HCEC 1CT (cell line): ENCODE measurements around the gene SRRM1.
"Not testable (repeated sequence)": the region's sequence is repeated elsewhere in the genome, so short reads cannot be mapped to it uniquely, and the experiment has no call there.

Experiments used
- DNase-seq: peaks from one replicate; pipeline ENCODE4 v3.0.0-alpha.2; 2017

The SRRM1 gene

DNA sequence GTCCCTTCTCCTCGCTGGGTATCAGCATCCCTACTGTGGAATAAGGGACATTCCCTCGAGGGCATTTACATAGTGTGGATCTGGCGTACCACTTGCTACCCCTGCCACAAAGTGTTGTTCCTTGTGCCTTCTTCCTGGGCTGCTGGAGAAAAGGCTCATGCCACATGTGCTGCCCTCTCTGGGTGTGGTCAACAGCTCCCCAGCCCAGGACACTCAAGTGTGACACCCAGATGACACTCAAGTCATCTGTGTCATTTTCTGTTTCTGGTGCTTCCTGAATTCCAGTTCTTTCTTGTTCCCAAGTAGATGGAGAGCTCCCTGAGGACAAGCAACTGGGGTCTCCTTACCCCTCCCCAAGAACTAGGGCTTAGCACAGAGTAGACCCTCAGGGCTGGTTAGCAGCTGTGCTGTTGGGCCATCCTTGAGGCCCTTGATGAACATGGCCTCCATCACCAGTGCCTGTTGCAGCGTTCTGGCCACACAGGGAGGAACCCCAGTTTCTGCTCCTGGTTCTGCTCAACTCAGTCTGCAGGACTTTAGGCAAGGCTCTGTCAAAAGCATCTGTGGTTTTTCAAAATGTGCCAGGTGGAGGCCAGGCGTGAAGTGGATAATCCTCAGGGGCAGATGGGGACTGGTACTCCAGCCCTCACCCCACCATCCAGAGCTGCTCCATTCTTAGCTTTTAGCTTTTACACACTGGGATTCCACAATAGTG lies 53.1 kb downstream of the SRRM1 start:
- DNase-seq: no peak

GRCh38 chr1:24696756-24697330 lies 53.7 kb downstream of the SRRM1 start:
- no peak for DNase-seq

GRCh38 chr1:24697453-24698001 lies 54.4 kb downstream of the SRRM1 start:
- not testable (repeated sequence) for DNase-seq

- not testable (repeated sequence) for DNase-seq
Observed at GRCh38 chr1:24698326-24698725, 55.2 kb downstream of the SRRM1 start.

GRCh38 chr1:24699628-24700027 lies 56.5 kb downstream of the SRRM1 start:
- no peak for DNase-seq

DNA sequence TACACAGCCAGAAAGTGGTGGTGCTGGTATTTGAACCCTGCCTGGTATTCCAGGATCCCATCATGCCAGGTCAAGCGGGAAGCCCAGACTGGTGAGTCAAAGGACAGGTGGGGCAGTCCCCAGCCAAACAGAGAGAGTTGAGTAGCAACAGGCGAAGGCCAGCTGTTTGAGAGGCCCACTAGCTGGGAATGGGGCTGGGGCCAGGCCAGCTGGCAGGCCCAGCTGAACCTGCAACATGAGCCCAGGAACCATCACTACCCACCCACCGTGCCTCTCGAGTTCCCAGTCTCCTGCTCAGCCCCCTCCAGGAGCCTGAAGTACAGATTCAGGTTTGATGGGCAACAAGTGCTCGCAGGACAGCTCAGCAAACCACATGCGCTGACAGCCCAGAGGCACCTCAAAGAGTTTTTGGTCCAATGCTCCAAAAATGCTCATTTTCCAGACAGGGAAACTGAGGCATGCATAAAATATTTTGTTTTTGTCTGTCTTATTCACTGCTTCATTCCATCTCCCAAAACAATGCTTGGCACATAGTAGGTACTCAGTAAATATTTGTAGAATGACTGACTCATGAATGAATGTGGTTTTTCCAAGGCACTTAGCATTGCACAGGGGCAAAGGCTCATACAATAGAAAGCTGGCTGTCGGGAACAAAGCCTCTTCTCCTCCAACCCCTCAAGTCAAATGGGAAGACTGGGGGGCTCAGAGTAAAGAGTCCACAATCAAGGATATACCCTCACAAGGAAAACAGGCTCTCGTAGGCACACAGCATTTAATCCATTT lies 59.6 kb downstream of the SRRM1 start:
- DNase-seq: no peak

GRCh38 chr1:24704411-24705259 lies 61.5 kb downstream of the SRRM1 start:
- DNase-seq: peak; percentile 28

GRCh38 chr1:24705260-24706073 lies 62.4 kb downstream of the SRRM1 start:
- DNase-seq: no peak

DNA sequence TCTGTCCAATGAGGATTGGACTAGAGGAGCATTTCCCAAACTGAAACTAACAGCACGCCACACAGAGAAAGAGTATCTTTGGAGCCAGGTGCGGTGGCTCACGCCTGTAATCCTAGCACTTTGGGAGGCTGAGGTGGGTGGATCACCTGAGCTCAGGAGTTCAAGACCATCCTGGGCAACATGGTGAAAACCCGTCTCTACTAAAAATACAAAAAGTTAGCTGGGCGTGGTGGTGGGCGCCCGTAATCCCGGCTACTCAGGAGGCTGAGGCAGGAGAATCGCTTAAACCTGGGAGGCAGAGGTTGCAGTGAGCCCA lies 62.9 kb downstream of the SRRM1 start:
- DNase-seq: not testable (repeated sequence)

- peak; percentile 41 for DNase-seq
Observed at GRCh38 chr1:24707687-24708086, 64.6 kb downstream of the SRRM1 start.

- DNase-seq: no peak
Observed at GRCh38 chr1:24708938-24709337, 65.8 kb downstream of the SRRM1 start.

- DNase-seq: no peak
Observed at GRCh38 chr1:24709791-24710441, 66.8 kb downstream of the SRRM1 start.

GRCh38 chr1:24711329-24711728 lies 68.2 kb downstream of the SRRM1 start:
- DNase-seq: no peak

- peak; percentile 48 for DNase-seq
Observed at GRCh38 chr1:24713176-24713575, 70.1 kb downstream of the SRRM1 start.

DNA sequence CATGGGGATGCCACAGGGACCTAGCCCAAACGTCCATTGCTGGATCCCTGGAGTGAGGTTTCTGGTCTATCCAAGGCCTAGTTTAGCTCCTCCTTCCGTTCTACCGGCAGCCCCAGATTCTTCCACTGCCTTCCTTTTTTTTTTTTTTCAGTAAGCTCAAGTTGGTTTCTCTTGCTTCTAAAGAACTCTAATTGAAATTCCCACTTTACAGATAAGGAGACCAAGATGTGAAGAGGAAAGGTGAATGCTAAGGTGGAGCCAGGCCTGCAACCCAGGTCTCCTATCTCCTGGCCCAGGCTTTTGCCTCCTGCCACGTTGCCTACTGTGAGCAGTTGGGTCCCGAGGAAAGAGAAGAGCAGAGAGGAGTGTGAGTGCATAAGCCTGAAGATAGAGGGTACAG lies 70.6 kb downstream of the SRRM1 start:
- DNase-seq: no peak

- DNase-seq: peak; percentile 51
Observed at GRCh38 chr1:24714859-24715520, 71.9 kb downstream of the SRRM1 start.

DNA sequence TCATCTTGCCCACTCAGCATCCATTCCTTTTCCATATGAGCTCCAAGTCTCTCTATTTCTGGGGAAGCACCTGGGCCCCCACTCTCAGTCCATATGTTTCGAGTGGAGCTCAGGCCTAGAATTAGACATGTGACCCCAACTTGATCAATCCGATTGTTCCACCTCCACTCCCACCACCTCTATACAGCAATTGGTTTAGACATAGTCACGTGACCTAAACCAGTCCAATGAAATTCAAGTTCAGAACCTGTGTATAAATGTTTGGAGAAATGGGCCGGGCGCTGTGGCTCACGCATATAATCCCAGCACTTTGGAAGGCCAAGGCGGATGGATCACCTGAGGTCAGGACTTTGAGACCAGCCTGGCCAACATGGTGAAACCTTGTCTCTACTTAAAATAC lies 72.6 kb downstream of the SRRM1 start:
- no peak for DNase-seq

GRCh38 chr1:24717887-24718650 lies 75.0 kb downstream of the SRRM1 start:
- DNase-seq: no peak

- DNase-seq: peak; percentile 96
Observed at GRCh38 chr1:24720152-24720551, 77.0 kb downstream of the SRRM1 start.

DNA sequence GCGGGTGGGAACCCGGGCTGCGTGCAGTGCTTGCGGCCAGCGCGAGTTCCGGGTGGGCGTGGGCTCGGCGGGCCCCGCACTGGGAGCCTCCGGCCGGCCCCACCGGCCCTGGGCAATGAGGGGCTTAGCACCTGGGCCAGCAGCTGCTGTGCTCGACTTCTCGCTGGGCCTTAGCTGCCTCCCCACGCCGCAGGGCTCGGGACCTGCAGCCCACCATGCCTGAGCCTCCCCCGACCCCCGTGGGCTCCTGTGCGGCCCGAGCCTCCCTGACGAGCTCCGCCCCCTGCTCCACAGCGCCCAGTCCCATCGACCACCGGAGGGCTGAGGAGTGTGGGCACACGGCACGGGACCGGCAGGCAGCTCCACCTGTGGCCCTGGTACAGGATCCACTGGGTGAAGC lies 78.4 kb downstream of the SRRM1 start:
- no peak for DNase-seq
